Gastrocnemius medialis (tissue), 4 donors: ENCODE measurements around the gene CSAD.

ENCODE experiments used
- POLR2A ChIP-seq, 2 donors: fragments of 450-650 bp; IDR thresholded peaks; one replicate each; pipeline ENCODE4 v1.6.1; 2017; ENCODE audit warnings: antibody characterized with exemption in 2 of 2, mild to moderate bottlenecking in 2 of 2, moderate library complexity in 2 of 2
- TF ChIP-seq, protein P1 (sequence below), 5 experiments: fragments of 450-650 bp in 3 of 5; fragments of 200-600 bp in 2 of 5; sonication (generic) in 2 of 5; IDR thresholded peaks in 4 of 5; conservative IDR thresholded peaks in 1 of 5; 1 replicate in 4 of 5; 2 replicates in 1 of 5; pipeline ENCODE4 v1.5.1; 2016 to 2019; ENCODE audit warnings: antibody characterized with exemption in 5 of 5, mild to moderate bottlenecking in 3 of 5, moderate library complexity in 3 of 5

DNA sequence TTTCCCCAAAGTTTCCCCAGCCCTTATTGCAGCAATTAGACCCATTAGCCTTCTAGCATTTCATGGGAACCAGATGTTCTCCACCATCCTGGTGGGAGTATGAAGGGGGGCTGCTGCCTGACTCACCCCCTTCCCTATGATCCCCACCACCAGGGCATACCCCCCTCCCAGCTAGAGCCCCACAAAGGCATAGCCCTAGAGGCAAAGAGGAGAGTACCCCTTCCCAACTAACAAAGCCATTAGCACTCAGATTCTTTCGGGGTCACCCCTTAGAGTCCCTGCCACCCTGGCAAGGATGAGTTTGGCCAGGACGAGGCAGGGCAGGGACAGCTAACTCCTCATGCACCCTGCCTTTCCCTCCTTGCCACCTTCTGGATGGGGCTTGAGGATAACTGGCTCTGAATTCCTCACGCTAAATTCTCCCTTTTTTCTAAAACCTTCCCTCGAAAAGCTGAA is 42.1 kb upstream of the CSAD start:
- TF ChIP-seq, protein P1, sequence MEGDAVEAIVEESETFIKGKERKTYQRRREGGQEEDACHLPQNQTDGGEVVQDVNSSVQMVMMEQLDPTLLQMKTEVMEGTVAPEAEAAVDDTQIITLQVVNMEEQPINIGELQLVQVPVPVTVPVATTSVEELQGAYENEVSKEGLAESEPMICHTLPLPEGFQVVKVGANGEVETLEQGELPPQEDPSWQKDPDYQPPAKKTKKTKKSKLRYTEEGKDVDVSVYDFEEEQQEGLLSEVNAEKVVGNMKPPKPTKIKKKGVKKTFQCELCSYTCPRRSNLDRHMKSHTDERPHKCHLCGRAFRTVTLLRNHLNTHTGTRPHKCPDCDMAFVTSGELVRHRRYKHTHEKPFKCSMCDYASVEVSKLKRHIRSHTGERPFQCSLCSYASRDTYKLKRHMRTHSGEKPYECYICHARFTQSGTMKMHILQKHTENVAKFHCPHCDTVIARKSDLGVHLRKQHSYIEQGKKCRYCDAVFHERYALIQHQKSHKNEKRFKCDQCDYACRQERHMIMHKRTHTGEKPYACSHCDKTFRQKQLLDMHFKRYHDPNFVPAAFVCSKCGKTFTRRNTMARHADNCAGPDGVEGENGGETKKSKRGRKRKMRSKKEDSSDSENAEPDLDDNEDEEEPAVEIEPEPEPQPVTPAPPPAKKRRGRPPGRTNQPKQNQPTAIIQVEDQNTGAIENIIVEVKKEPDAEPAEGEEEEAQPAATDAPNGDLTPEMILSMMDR (IDR thresholded peaks at IDR 0.05 in 4 of 5, conservative IDR thresholded peaks at IDR 0.05 in 1 of 5), result no peak
- TF ChIP-seq POLR2A (IDR thresholded peaks at IDR 0.05), result no peak
